ENCODE measurements around the gene MAGEB5. TPM values are rescaled to one million over a fixed set of nuclear protein-coding genes. Genes with fewer than 3 reads are reported as not detected.
"Not testable (repeated sequence)": the region's sequence is repeated elsewhere in the genome, so short reads cannot be mapped to it uniquely, and the experiment has no call there.

The MAGEB5 gene, protein sequence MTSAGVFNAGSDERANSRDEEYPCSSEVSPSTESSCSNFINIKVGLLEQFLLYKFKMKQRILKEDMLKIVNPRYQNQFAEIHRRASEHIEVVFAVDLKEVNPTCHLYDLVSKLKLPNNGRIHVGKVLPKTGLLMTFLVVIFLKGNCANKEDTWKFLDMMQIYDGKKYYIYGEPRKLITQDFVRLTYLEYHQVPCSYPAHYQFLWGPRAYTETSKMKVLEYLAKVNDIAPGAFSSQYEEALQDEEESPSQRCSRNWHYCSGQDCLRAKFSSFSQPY
- total RNA-seq (2014; rRNA removed; shearing (Covaris generic)) (not detected in 2 replicates), polyA plus RNA-seq (2016; fragmentation: Nextera tagmentation; extraction: Ambion mirVana) (not detected in 2 replicates)

GRCh38 chrX:26215869-26216268 lies at the start of gene MAGEB5:
MAGEB5 (plus strand) TSS chrX:26216169; CDS start chrX:26217302, 1,133 bp downstream.
- Histone ChIP-seq H3K9ac (no peak within 1 kb of the TSS), H3K27ac (no peak within 1 kb of the TSS)
- 15 to 22% methylated on average over 5 of the region's 5 CpGs for WGBS, 2 experiments (ENCODE audit: low coverage in 1 of 2, low lambda C conversion rate in 2 of 2, missing lambda C conversion rate in 2 of 2)

DNA sequence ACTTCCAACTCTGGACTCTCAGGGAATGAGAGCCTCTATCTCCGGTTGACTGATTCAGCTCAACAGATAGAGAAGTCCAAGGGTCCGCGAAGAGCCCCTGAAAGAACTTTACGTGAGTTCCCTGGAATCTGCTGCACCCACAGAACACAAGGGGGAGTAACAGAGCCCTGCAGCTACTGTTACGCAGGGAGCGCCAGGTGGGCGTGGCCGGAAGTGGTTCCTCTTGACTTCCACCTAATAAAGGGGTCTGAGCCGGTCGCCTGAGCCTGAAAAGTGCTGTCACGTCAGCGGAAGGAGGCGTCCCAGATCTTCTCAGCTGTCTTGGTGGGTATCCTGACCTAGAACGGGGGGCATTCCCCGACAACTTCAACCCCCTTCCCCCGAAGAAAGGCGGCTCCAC lies 23.8 kb upstream of the MAGEB5 start, which contains the start of gene MAGEB6:
TSS of gene MAGEB6 (plus strand) at position 237 of the 400 bp plus-strand sequence. CDS start 1,407 bp downstream, outside the sequence.
- TF ChIP-seq EZH2phosphoT487 (IDR thresholded peaks at IDR 0.05; ENCODE audit: insufficient read depth, low read depth) (no peak), EZH2 (IDR thresholded peaks at IDR 0.05; ENCODE audit: insufficient read depth, poor library complexity, severe bottlenecking) (no peak)
- in situ Hi-C loops (cut with MboI) = no loop called here
- Histone ChIP-seq H3K9me2 (ENCODE audit: insufficient read depth) (no peaks in the 10 kb centered on the region), H3K9me3 (ENCODE audit: low read depth) (no peaks in the 10 kb centered on the region), H4K20me1 (ENCODE audit: insufficient read depth) (no peaks in the 10 kb centered on the region), H3K79me2 (ENCODE audit: insufficient read depth) (no peaks in the 10 kb centered on the region), H3F3A (ENCODE audit: insufficient read depth) (no peaks in the 10 kb centered on the region), H3K9ac (no peak within 1 kb of the TSS), H3K27me3 (replicated peaks; ENCODE audit: insufficient read depth) (no peaks in the 10 kb centered on the region), H3K27ac (no peak within 1 kb of the TSS), H2AFZ (no peak within 1 kb of the TSS), H3K36me3 (ENCODE audit: low read depth) (no peaks in the 10 kb centered on the region), H3K4me1 (ENCODE audit: insufficient read depth) (no peaks in the 10 kb centered on the region), H3K4me2 (ENCODE audit: unreplicated experiment) (no peak within 1 kb of the TSS), H3K4me3 (no peak within 1 kb of the TSS)
- no peak for DNase-seq
- 72 to 73% methylated on average over 7 to 8 of the region's 17 CpGs for WGBS, 2 experiments (ENCODE audit: low coverage in 1 of 2, low lambda C conversion rate in 2 of 2, missing lambda C conversion rate in 2 of 2)

More at GRCh38 chrX:26215869-26216268, at the start of gene MAGEB5:
- no peaks in the 10 kb centered on the region for H3K9me3 ChIP-seq (ENCODE audit: low read depth)
- no peak within 1 kb of the TSS for H3K4me2 ChIP-seq (ENCODE audit: unreplicated experiment)
- H2AFZ ChIP-seq = no peak within 1 kb of the TSS
- no peaks in the 10 kb centered on the region for H3K36me3 ChIP-seq (ENCODE audit: low read depth)
- TF ChIP-seq EZH2 (IDR thresholded peaks at IDR 0.05; ENCODE audit: insufficient read depth, poor library complexity, severe bottlenecking) = no peak
- TF ChIP-seq EZH2phosphoT487 (IDR thresholded peaks at IDR 0.05; ENCODE audit: insufficient read depth, low read depth) = no peak
- no peaks in the 10 kb centered on the region for H3K27me3 ChIP-seq (replicated peaks; ENCODE audit: insufficient read depth)
- H4K20me1 ChIP-seq (ENCODE audit: insufficient read depth) = no peaks in the 10 kb centered on the region
- no peak for DNase-seq
- H3K9me2 ChIP-seq (ENCODE audit: insufficient read depth) = no peaks in the 10 kb centered on the region
- in situ Hi-C loops (cut with MboI) = no loop called here
- H3F3A ChIP-seq (ENCODE audit: insufficient read depth) = no peaks in the 10 kb centered on the region
- no peaks in the 10 kb centered on the region for H3K79me2 ChIP-seq (ENCODE audit: insufficient read depth)
- no peak within 1 kb of the TSS for H3K4me3 ChIP-seq
- H3K4me1 ChIP-seq (ENCODE audit: insufficient read depth) = no peaks in the 10 kb centered on the region

- H3K4me2 ChIP-seq (ENCODE audit: unreplicated experiment) = no peak overlapping the region
- no peaks in the 10 kb centered on the region for H3K27me3 ChIP-seq (replicated peaks; ENCODE audit: insufficient read depth)
- no peak overlapping the region for H3K4me3 ChIP-seq
- H3F3A ChIP-seq (ENCODE audit: insufficient read depth) = no peaks in the 10 kb centered on the region
- no peaks in the 10 kb centered on the region for H3K79me2 ChIP-seq (ENCODE audit: insufficient read depth)
- H3K9me3 ChIP-seq (ENCODE audit: low read depth) = no peaks in the 10 kb centered on the region
- DNase-seq = no peak
- H4K20me1 ChIP-seq (ENCODE audit: insufficient read depth) = no peaks in the 10 kb centered on the region
- no peaks in the 10 kb centered on the region for H3K36me3 ChIP-seq (ENCODE audit: low read depth)
- no peak overlapping the region for H2AFZ ChIP-seq
- no peak overlapping the region for H3K27ac ChIP-seq
- no peak for TF ChIP-seq EZH2 (IDR thresholded peaks at IDR 0.05; ENCODE audit: insufficient read depth, poor library complexity, severe bottlenecking)
- TF ChIP-seq EZH2phosphoT487 (IDR thresholded peaks at IDR 0.05; ENCODE audit: insufficient read depth, low read depth) = no peak
- no peaks in the 10 kb centered on the region for H3K4me1 ChIP-seq (ENCODE audit: insufficient read depth)
- H3K9ac ChIP-seq = no peak overlapping the region
- no peaks in the 10 kb centered on the region for H3K9me2 ChIP-seq (ENCODE audit: insufficient read depth)
- in situ Hi-C loops (cut with MboI) = no loop called here
These were observed 12.4 kb upstream of the MAGEB5 start for GRCh38 chrX:26203561-26203960.

DNA sequence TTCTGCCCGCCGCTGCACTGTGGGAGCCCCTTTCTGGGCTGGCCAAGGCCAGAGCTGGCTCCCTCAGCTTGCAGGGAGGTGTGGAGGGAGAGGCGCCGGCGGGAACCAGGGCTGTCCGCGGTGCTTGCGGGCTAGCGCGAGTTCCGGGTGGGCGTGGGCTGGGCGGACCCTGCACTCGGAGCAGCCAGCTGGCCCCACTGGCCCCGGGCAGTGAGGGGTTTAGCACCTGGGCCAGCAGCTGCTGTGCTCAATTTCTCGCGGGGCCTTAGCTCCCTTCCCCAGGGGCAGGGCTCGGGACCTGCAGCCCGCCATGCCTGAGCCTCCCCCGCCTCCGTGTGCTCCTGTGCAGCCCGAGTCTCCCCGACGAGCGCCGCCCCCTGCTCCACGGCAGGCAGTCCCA lies 11.3 kb upstream of the MAGEB5 start:
- in situ Hi-C loops (cut with MboI); H3F3A ChIP-seq (ENCODE audit: insufficient read depth); H3K9me3 ChIP-seq (ENCODE audit: low read depth); H3K4me3 ChIP-seq; H3K4me1 ChIP-seq (ENCODE audit: insufficient read depth); H3K4me2 ChIP-seq (ENCODE audit: unreplicated experiment); H3K27me3 ChIP-seq (replicated peaks; ENCODE audit: insufficient read depth); H3K79me2 ChIP-seq (ENCODE audit: insufficient read depth); H3K9me2 ChIP-seq (ENCODE audit: insufficient read depth); H2AFZ ChIP-seq; H3K36me3 ChIP-seq (ENCODE audit: low read depth); H3K9ac ChIP-seq; H4K20me1 ChIP-seq (ENCODE audit: insufficient read depth); DNase-seq; H3K27ac ChIP-seq: not testable (repeated sequence)
- 55 to 68% methylated on average over 7 to 9 of the region's 27 CpGs for WGBS, 2 experiments (ENCODE audit: low coverage in 1 of 2, low lambda C conversion rate in 2 of 2, missing lambda C conversion rate in 2 of 2)
